ENCODE results near the gene CXCR5. TPM values are rescaled to one million over a fixed set of nuclear protein-coding genes. Genes with fewer than 3 reads are reported as not detected.
A peak's percentile ranks its signal among the peaks of the same experiment; 100 is the strongest.

Gene CXCR5
- total RNA-seq, 1 experiment from 2014 or later: 0.02 TPM

DNA sequence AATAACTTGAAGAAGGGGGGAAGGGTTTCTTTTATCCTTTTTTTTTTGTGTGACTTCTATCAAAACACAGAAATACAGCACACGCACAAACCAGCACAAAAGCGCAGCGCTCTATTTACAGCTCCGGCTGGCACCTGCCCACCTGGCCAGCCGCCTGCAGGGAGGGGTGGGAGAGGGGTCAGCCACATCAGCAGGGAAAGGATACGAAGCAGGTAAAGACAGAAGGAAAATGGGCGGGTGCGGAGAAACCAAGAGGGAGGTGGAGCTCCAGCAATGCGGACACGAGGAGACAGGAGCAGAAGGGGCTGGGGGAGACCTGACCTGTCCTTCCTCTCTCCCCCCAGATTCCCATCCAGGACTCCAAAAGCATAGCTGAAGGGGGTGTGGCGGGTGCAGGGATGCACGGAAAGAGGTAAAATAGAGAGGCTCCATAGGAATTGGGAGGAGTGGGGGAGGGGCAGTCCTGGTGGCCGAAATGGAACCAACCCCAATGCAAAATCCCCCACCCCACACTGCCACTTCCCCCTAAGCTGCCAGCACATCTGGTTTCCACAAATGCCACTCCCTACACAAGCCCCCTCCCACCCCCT, 14.1 kb downstream of the CXCR5 start:
- DNase-seq (ENCODE audit: extremely low read depth, low read depth): no peak

DNA sequence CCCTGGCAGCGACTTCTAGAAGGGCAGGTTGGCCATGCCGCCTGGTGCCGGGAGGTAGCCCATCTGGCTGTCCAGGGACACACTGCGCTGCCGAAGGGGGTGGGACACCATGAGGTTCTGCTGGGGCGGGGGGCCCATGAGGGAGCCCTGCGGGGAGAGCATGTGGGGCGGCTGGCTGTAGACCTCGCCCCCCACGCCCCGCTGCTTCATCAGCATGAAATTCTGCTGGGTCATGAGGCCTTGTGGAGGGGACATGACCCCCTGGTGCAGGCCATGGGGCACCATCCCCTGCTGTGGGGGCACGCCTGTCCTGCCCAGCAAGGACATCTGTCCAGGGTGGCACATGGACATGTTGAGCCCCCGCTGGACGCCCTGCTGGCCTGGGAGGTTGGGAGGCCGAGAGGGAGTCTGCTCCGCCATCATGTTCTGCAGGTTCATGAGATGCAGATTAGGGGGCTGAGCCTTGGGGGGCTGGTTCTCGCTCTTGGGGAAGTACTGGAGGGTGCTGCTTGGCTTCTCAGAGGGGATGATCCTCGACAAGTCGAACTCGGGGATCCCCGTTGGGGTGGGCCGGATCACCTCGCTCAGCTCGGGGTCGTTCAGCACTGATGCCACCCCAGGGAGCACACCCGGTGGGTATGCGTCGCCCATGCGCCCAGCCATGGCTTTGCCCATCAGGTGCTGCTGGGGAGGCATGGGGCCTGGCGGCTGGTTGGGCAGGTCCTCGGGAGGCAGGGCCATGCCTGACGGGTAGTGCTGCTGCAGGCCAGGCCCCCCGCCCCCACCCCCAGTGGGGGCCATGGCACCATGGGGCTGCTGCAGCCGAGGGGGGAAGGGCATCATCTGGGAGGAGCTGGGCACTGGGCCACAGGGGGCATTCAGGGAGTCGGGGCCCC, 15.0 kb downstream of the CXCR5 start:
- no peak for DNase-seq (ENCODE audit: extremely low read depth, low read depth)

DNA sequence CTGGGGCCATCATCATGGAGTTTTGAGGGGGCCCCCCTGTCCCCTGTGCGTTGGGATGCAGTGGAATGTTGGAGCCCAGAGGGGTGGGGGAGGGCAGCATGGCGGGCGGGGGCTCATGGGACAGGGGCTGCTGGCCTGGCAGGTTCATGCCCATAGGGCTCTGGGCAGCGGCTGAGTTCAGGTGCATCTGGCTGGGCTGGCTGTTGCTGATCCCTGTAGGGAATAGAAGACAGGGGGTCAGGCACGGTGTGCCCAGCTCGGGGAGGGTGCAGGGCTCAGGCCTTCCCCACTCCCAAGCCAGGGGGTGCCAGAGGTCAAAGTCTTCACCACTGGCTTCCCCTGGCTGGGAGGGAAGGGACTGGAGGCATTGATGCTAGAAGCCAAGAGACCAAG, 15.6 kb downstream of the CXCR5 start:
- DNase-seq (ENCODE audit: extremely low read depth, low read depth): no peak

DNA sequence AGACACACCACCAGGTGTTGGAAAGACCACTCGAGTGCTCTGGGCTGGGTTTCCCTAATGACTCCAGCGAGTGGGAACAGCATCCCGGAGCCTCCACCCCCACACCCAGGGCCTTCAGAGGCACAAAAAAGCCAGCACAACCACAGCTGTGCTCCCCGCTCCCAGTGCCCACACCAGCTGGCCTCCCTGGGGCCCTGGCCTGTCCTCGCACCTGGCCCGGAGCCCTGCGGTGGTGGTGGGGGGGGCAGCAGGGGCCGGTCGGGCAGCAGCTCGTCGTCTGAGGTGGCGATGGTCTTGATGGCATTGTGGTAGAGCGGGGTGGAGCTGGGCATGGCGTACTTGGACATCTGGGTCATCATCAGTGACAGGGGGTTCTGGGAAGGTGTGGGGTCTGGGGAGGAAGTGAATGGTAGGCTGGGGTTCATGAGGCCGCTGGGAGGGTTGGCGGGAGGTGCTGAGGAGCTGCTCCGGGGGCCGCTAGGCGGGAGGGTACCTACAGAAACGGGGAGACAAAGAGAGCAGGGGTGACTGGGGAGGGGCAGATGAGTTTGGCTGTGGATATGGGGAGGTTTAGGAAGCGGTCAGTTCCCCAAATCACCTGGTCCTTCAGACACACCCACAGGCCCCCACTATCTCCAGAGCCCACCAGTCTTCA, 16.1 kb downstream of the CXCR5 start:
- DNase-seq (ENCODE audit: extremely low read depth, low read depth): no peak

DNA sequence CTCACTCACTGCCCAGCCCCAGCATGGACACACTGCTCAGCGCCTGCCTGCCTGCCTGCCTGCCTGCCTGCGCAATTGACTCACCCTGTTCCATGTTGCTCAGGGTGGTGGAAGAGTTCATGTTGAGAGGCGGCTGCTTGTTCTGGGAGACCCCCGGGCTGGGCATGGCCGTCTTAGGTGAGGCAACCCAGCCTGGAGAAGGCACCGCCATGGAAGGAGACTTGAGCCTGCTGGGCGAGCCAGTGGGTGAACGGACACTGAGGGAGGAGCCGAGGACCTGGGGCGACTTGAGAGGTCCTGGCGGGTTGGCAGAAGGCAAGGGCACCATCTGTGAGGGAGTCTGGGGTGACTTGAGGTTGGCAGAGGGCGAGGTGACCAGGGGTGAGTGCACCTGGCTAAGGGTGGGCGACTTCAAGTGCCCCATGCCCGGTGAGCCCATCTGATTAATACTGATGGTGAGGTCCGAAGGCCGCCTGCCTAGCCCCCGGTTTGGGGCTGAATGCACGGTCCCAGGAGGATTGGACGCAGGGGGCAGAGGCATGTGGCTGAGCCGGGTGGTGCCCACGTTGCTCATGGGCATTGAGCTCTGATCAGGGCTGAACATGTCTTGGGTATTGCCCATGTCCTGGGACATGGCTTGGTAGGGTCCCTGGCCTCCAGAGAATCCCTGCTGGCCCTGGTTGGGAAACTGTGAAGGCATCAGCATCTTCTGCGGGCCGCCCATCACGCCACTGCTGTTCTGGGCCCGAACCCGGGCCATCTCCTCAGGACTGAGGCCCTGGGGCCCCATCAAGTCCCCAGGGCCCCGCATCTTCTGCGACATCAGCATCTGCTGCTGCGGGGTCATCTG, 17.1 kb downstream of the CXCR5 start:
- no peak for DNase-seq (ENCODE audit: extremely low read depth, low read depth)

DNA sequence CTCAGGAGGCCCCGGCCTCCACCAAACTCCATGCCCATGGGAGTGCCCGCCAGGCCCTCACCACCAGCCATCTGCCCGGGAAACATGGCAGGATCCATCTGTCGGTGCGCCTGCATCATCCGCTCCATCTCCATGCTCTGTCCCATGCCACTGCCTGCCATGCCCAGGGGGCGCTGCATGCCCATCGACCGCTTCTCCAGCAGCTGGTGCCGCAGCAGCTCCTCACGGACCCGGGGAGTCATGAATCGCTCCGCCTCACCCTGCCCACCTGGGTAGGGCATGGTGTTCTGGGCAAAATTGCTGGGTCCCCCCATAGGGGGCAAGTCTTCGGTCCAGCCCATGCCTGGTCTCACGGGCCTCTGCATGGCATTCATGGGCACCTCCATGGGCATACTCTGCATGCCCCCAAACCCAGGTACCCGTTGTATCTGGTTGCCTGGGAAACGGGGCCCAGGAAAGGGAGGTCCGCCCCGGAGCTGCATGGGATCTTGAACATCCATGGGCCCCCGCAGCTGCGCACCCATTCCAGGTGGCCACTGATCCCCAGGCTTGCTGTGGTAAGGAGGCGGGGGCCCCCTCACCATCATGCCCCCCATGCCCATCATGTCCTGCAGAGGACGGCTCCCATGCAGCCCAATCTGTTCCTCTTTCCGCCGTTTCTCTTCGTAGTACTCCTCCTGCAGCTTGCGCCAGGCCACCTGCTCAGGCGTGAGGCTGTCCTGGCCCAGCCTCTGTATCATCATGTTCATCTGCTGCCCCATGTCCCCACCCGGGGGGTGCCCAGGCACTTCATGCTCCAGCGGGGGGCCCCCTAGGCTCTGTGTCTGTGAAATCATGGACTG, 18.0 kb downstream of the CXCR5 start:
- DNase-seq (ENCODE audit: extremely low read depth, low read depth): no peak

DNA sequence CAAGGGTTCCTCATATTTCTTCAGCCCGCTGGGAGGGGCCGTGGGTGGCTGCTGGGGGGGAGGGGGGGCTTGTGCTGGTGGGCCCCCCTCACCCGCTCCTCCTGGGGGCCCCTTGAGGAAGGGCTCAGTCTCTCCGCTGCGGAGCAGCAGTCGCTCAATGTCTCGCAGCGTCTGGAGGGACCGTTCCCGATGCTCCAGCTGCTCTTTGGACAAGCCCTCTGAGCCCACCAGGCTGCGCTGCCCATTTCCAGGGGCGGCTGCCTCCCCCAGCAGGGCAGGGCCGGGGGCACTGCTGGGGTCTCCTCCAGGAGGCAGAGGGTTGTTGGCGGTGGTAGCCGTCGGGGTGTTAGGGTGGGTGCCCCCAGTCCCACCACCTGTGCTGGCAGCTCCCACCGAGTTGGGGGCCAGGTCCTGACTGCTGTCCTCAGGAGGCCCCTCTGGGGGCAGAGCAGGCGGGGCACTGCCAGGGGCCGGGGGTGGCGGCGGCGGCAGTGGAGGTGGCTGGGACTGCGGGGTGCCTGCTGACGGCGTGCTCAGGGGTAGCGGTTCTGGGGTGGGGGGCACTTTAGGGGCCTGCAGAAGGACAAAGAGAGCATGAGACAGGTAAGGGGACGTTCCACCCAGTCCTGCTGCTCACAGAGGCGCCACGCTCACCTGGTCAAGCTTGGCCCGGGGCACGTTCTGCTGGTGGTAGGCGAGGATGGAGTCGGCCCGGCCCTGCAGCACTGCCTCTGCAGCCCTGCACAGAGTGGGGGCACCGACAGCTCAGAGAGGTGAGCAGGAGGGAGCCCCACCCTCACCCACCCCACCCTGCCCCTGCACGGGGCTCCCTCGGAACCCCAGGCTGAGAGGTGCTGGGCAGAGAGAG, 18.9 kb downstream of the CXCR5 start:
- DNase-seq (ENCODE audit: extremely low read depth, low read depth): no peak

DNA sequence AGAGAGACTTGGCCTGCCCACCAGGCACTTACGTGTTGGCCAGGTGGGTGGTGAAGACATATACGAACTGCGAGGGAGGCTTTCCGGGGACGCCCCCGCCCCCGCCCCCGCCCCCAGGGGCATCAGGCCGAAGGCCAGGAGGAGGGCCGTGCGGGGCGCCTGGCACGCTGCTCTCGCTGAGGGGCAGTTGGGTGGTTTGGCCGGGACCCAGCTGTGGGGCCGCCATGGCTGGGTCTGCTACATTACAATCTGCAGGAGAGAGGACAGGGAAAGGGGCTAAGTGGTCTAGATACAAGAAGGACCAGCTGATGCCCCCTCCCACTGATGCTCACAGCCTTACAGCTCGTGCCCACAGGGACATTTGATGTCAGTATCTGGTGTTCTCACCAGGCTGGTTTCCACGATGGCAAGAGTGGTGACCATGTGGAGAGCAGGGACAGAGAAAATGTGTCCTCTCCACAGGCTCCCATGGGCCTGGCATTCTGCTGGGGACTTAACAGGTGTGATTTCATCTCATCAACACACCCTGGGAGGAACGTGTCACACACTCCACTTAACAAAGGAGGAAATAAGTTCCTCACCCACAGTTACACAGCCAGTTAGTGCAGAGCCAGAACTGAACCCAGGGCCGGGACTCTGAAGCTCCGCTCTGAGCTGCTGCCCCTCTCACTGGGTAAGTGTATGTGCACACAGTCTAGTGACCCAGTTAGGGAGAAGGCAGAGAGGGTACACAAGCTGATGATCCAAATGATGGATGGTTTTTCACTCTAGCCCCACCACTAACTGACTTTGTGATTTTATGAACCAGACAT, 19.7 kb downstream of the CXCR5 start:
- no peak for DNase-seq (ENCODE audit: extremely low read depth, low read depth)

DNA sequence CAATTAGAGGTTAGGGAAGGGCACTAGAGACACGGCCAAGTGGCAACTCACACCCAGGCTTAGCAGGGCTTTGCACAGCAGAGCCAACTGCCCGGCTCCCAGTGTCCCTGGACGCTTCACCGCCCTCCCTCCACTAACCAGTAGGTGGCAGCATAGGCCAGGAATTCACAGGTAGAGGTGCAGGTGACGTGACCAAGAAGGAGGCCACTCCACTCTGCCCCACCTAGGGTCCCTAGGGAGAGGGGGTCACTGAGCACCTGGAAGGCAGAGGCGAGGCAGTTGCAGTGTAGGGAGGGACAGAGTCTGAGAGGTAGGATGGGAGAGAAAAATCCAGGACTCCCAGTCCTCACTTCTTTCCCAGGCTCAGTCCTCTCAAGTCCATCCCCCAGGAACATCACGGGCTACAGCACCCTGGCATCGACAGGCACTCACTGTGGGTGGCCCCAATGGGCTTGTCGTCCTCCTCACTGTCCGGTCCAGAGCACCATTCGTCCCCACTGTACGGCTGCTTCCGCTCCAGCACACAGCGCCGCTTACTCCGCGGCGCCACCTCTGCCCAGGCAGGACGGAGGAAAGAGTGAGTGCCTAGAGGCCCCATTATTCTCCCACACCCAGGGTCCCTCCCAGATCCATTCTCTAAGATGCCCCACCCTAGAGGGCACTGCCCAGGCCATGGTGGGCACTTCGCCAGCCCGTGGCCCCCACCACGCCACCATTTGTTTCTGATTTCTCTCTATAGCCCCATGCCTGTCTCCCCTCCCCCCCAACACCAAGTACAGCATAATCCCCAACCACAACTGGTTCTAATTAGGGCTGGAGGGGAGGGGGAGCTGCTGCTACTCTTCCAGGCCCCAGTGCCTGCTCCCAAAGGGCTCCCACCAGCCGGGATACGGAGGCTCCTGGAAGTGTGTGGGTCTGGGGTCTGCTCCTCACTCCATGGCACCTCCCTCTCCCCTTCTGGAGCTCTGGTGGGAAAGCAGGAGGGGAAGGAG, 23.7 kb downstream of the CXCR5 start:
- DNase-seq (ENCODE audit: extremely low read depth, low read depth): peak; percentile 78

DNA sequence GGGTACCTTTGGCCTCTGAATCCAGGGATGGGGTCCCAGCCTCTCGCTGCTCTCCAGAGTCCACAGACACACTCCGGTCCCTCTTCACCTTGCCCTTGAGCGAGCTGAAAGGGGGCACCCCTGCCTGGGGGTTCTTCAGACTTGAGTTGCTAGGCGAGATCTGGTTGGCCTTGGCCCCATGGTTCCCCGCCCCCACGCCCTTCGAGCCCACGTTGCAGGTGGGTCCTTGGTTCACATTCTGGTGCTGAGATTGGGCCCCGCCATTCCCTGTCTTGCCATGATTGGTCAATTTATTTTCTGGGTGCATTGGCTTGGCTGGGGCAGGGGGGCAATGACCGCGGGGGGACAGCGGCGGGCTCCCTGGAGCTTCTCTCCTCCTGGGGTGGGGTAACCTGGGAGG, 24.6 kb downstream of the CXCR5 start:
- no peak for DNase-seq (ENCODE audit: extremely low read depth, low read depth)

DNA sequence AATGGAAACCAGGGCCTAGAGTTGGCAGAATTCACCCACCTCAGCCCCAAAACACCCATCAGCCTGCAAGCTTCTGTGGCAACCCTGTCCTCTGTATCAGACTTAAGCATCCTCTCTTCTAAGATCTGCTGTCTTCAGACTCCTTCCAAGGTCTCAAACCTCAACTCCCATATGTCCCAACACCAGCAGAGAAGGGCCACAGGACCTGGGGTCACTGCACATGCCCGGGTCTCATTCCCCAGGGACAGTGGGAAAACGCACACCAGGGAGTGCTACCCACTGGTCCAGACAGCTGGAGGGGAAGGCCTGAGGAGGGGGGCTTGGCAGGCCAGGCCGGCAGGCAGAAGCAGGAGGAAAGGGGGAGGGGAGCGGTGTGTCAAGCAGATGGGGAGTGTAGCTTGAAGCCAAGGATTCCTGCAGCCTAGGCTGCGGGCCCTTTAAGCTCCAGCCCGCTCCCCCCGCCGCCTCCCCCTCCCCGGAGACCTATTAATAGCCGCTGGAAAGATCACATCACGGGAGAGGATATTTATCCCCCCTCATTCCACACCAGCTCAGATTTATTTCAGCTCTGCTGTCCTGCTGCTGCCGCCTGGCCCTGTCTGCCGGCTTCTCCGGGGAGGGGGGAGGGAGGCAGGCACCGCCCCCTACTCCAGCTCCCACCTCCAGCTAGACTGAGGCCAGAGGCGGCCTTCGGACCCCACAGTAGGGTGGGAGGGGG, 25.4 kb downstream of the CXCR5 start:
- DNase-seq (ENCODE audit: extremely low read depth, low read depth): no peak

DNA sequence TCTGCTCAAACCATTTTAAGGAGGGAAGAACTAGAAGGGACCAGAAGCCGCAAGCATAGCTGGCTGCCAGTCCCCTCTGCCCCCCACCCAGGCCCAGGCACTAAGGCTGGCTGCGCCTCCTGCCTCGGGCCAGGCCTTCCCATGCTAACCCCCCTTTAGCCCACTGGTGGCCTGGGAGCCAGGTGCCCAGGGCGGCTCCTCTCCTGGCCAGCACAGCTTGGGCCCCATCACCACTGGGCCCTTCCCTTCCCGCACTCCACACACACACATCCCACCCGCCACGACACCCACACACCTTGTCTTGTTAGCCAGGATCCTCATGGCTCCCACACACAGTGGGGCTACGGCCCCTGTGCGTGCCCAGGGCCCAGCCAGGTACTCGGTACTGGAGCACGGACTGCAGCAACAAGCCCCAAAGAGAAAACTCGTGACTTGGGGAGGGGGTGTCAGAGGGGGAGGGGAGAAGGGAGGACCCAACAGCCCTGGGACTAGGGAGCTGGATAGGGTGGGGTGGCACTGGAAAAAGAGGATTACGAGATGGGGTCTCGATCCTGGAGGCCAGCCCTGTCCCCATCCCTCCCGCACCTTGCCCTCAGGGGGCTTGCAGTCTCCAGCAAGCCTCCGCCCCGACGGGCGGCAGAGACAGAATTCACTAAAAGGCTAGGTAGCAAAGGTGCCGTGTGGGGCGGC, 26.1 kb downstream of the CXCR5 start:
- no peak for DNase-seq (ENCODE audit: extremely low read depth, low read depth)

DNA sequence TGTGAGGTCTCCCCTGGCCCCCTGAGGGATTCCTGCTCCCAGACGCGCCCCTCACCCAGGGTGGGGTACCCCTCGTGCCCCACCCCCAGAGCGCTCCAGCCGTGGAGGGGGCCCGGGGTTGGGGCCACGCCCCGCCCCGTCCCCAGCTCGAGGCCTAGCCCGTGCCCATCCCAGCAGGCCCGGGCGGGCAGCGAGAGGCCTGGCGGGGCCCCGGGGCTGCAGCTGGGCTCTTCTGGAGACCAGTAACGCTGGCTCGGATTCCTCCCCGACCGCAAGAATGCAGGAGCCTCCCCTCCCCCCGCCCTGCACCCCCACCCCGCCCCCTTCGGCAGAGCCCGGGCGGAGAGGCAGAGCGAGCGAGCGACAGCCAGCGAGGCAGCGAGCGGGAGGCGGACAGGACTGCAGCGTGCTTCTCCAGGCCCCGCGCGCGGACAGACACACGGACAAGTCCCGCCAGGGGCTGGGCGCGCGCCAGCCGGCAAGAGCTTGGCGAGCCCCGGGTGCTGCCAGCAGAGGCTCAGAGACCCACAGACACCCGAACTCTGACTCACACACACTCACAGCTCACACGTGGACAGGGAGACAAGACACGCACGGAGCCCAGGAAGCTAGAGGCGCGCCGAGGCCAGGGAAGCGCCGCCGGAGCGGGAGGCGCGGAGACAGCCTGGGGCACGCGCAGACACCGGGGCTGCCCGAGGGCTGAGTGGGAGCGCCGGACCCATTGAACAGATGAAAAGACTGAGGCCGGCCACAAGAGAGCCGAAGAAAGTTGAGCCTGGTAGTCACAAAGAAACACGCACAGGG, 26.8 kb downstream of the CXCR5 start:
- peak; percentile 64 for DNase-seq (ENCODE audit: extremely low read depth, low read depth)

DNA sequence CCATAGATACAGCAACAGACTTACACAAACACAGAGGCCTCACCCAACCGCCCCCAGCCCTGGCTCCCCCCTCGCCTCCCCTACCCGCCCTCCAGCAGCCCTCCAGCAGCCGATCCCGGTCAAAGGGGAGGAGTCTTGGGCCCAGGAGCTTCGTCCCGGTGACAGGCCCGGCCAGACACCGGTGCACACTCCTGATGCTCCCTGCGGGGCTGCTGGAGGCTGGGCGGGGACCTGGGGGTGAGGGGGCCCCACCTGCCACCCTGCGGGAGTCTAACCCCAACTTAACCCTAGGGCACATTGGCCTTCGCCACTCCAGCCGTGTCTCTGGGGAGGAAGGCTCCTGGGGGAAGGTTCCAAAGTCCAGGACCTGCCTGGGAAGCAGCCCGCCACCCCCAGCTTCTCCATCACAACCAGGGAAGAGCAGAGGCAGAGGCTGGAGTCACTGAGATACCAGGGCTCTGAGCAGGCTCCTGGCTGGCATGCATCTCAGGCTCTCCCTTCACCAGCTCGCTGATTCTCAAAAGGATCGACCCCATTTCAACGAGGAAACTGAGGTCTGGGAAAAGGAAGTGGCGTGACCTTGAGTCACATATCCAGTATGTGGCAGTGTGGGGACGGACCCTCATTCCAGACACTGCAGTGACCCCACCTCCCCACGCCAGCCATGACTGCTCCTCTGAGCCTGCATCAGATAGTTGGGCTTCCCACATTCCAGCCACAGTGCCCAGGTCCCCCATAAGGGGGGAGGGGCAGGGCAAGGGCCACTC, 27.6 kb downstream of the CXCR5 start:
- DNase-seq (ENCODE audit: extremely low read depth, low read depth): no peak

Data from NCI-H460 (cell line).